NCI-H128 (cell line): ENCODE data around the gene RAB6C.
"Not testable (repeated sequence)": the region's sequence is repeated elsewhere in the genome, so short reads cannot be mapped to it uniquely, and the experiment has no call there.

Experiments
- DNase-seq: peaks from one replicate; lab custom pipeline; 2025; ENCODE audit not compliant: unreplicated experiment; lab: John Stamatoyannopoulos, UW

The RAB6C gene

DNA sequence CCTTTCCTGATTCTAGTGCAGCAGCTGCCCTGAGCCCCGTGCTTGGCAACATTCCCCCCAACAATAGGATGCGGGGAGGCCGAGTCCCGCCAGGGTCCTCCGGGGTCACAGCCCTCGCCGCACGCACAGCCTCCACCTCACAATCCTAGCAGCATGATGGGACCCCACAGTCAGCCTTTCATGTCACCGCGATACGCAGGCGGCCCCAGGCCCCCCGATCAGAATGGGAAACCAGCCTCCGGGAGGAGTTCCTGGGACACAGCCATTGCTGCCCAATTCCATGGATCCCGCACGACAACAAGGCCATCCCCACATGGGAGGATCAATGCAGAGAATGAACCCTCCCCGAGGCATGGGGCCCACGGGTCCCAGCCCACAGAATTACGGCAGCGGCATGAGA, 13.7 kb downstream of the RAB6C start:
- not testable (repeated sequence) for DNase-seq

DNA sequence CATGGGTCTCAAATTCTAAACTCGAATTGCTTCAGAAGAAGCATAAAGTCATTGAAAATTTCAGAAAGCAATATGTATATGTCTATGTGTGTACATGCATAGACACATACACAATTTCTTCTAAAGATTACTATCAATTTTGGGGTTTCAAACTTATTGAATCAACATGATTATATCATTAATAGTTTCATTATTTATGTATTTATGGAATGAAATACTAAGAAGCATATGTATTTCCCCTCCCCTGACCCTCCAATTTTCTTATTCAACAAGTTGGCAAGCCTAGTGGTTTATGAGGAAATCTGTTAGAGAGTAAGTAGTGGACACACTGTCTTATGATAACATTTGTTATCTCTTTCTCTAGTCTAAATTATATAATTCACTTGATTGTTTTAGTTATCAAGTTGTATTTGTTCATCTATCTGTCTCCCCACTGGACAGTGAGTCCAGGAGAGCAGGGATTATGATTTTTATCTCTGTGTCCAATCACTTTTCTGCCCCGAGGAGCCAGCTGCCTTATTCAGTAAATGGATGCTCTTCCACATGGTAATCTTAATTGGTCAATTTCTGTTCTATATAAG, 17.3 kb downstream of the RAB6C start:
- DNase-seq: not testable (repeated sequence)

DNA sequence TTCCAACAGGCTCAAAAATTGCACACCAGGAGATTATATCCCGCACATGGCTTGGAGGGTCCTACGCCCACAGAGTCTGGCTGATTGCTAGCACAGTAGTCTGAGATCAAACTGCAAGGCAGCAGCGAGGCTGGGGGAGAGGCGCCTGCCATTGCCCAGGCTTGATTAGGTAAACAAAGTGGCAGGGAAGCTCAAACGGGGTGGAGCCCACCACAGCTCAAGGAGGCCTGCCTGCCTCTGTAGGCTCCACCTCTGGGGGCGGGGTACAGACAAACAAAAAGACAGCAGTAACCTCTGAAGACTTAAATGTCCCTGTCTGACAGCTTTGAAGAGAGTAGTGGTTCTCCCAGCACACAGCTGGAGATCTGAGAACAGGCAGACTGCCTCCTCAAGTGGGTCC, 19.3 kb downstream of the RAB6C start:
- DNase-seq: not testable (repeated sequence)

DNA sequence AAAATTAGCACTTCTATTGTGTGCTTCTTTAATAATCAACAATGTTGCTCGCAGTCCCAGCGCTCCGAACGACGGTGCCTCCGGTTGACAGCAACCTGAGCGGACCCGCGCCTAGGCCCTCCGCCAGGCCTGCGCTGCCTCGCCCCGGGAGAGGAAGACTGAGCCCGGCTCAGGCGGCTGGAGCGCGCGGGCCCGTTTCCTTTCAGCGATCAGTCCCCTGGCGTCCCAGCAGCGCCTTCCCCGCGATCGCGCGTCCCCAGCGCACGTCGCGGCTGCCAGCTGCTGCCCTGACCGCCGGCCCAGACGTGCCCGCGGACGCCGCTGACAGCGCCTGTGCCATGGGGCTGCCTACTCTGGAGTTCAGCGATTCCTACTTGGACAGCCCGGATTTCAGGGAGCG, 26.4 kb downstream of the RAB6C start:
- DNase-seq: not testable (repeated sequence)

DNA sequence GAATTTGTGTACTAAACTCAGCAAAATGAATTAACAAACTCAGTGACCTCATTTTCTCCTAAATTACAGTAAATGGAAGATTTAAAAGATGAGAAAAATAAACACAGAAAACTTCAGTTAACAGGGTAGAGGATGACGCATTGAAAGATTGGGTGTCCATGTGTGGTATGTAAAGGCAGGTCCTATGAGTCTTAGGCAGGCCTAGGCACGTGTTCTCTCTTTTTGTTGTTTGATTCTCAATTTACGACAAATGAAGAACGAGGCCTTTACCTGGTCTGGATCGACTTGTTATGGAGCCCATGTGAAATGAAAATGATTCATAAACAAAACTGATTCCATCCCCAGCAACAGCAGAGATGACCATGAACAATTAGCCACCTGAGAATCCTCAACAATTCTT, 37.2 kb downstream of the RAB6C start:
- not testable (repeated sequence) for DNase-seq

DNA sequence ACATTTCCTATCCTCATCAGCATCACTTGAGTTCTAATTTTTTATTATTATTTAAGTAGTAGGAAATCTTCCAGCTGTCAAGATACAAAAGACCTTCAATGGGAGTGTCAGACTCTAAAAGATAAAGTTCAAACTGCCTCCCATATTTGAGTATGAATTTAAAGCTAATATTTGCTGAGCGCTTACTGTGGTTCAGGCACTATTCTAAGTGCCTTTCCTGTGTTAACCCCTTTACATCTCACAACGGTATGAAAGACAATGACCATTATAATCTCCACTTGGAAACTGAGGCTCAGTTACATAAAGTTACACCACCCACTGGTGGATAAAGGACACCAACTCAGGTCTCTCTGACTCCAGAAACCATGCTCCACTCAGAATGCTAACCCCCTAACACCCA, 39.9 kb downstream of the RAB6C start:
- DNase-seq: no peak

DNA sequence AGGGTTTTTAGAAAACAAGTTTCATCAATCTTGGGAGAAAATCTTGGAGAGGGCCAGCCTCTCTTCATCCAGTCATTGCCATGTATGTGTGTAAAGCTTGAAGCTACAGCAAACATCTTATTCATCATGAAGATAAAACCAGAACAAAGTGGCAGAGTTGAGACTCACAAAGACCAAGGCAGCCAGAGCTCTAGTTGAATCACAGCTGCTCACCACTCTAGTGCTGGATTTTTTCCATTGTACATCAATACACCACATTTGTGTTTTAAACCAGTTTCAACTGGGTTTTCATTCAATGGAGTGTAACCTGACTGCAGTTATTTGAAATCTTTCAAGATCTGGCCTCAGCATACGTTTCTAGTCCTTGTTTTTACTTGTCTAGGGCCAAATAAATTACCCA, 40.6 kb downstream of the RAB6C start:
- not testable (repeated sequence) for DNase-seq

DNA sequence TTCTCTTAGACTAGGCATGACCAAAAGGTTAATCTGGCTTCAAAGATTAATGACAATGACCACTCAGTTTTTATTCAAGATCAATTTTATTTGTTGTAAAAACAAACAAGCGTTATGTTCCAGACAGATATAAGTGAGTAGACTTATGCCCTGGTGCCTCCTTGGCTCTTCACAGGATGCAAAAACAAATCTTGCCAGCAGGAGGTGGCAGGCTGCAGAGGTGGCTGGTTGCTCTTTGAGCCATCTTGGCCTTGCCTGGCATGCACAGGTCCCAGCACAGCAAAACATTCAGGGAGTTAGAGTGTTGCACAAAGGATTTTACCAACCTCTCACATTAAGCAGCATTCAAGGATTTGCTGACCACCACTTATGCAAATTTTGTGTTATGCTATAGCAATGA, 46.5 kb downstream of the RAB6C start:
- not testable (repeated sequence) for DNase-seq
